Thyroid gland (tissue), 4 donors: Measurements from ENCODE around the gene FOXD2.

ENCODE experiments used
- CTCF ChIP-seq, 6 experiments: fragments of 200-600 bp in 3 of 6; fragments of 450-650 bp in 3 of 6; sonication (generic) in 3 of 6; IDR thresholded peaks; one replicate each; pipeline ENCODE4 v1.5.1; 2016 to 2019; ENCODE audit warnings: antibody characterized with exemption in 6 of 6, mild to moderate bottlenecking in 2 of 6, inconsistent platforms in 1 of 6, moderate library complexity in 1 of 6
- POLR2A ChIP-seq, 2 donors: fragments of 450-650 bp; IDR thresholded peaks; one replicate each; pipeline ENCODE4 v1.6.1; 2017; ENCODE audit warnings: antibody characterized with exemption in 2 of 2, mild to moderate bottlenecking in 2 of 2, moderate library complexity in 1 of 2

- TF ChIP-seq CTCF (IDR thresholded peaks at IDR 0.05) (no peak), POLR2A (IDR thresholded peaks at IDR 0.05) (no peak)
Measured at GRCh38 chr1:47407481-47407880, 30.4 kb upstream of the FOXD2 start.
